A549 (cell line): ENCODE results near the gene IGHMBP2. TPM values are rescaled to one million over a fixed set of nuclear protein-coding genes. Genes with fewer than 3 reads are reported as not detected.

Experiments used
- ATAC-seq, 2 experiments: fragments of 200-7000 bp in 1 of 2; fragments of >200 bp in 1 of 2; cut with Nextera tagmentation in 1 of 2; cut with Tn5 transposase in 1 of 2; 3 replicates each; pipeline versions ENCODE4 v1.8.0 to v1.9.1; 2018 to 2020; ENCODE audit warnings: mild to moderate bottlenecking in 1 of 2, moderate library complexity in 1 of 2
- CTCF ChIA-PET: fragments of 300-600 bp; sonication (Branson Sonifier 250); formaldehyde crosslinking; extraction: SDS; loops from one replicate; lab custom pipeline; 2021; ENCODE audit warnings: antibody characterized with exemption, inconsistent platforms; lab: Yijun Ruan, JAX
- POLR2A ChIA-PET: fragments of 350-600 bp; formaldehyde crosslinking; extraction: SDS; loops from one replicate; lab custom pipeline; 2021; ENCODE audit warnings: antibody characterized with exemption, inconsistent platforms; lab: Yijun Ruan, JAX
- DNase-seq, 2 experiments: peaks; one replicate each; pipeline versions ENCODE4 v3.0.0 to v3.0.0-alpha.2; 2011 to 2016; ENCODE audit warnings: low read depth in 1 of 2, low spot score in 1 of 2
- FAIRE-seq: peaks from 2 replicates; lab custom pipeline; 2011; peaks lifted over from hg19 to GRCh38; lab: Jason Lieb, UNC
- H3K27ac ChIP-seq, 2 experiments: fragments of >200 bp; sonication (Bioruptor Twin); formaldehyde crosslinking; 3 replicates each; pipeline ENCODE4 v1.5.1; 2016 to 2017
- H3K4me1 ChIP-seq: fragments of >200 bp; sonication (Bioruptor Twin); formaldehyde crosslinking; 3 replicates; pipeline ENCODE4 v1.6.1; 2016
- H3K4me2 ChIP-seq: fragments of >200 bp; sonication (Bioruptor Twin); formaldehyde crosslinking; 3 replicates; pipeline ENCODE4 v1.6.1; 2016
- H3K4me3 ChIP-seq: fragments of >200 bp; sonication (Bioruptor Twin); formaldehyde crosslinking; 3 replicates; pipeline ENCODE4 v1.5.1; 2016
- H3K9me3 ChIP-seq: fragments of >200 bp; sonication (Bioruptor Twin); formaldehyde crosslinking; 3 replicates; pipeline ENCODE4 v1.6.1; 2016
- CBX8 ChIP-seq: fragments of 200-600 bp; sonication (generic); IDR thresholded peaks from 2 replicates; pipeline ENCODE4 v1.6.1; 2016
- CHD4 ChIP-seq: fragments of 200-600 bp; sonication (generic); IDR thresholded peaks from 2 replicates; pipeline ENCODE4 v1.6.1; 2016; ENCODE audit warnings: antibody characterized with exemption, mild to moderate bottlenecking, borderline replicate concordance
- EHMT2 ChIP-seq: fragments of 200-600 bp; sonication (generic); IDR thresholded peaks from 2 replicates; pipeline ENCODE4 v1.6.1; 2016; ENCODE audit warnings: antibody characterized with exemption, low read depth, mild to moderate bottlenecking, moderate library complexity
- FOSB ChIP-seq: fragments of 250-450 bp; sonication (Bioruptor Pico); IDR thresholded peaks from 2 replicates; pipeline ENCODE4 v1.5.0; 2020; ENCODE audit warnings: mild to moderate bottlenecking, moderate library complexity
- FOSL2 ChIP-seq, 2 experiments: fragments of 450-650 bp in 1 of 2; fragments of >200 bp in 1 of 2; sonication (Bioruptor Twin) in 1 of 2; formaldehyde crosslinking; IDR thresholded peaks; 2 replicates each; pipeline versions ENCODE4 v1.5.0 to v1.6.1; 2016 to 2020; ENCODE audit warnings: mild to moderate bottlenecking in 1 of 2, moderate library complexity in 1 of 2
- HOXA7 ChIP-seq: fragments of 250-450 bp; sonication (Bioruptor Pico); IDR thresholded peaks from 2 replicates; pipeline ENCODE4 v1.5.0; 2020; ENCODE audit warnings: mild to moderate bottlenecking, moderate library complexity
- HOXB5 ChIP-seq: fragments of 250-450 bp; sonication (Bioruptor Pico); IDR thresholded peaks from 2 replicates; pipeline ENCODE4 v1.5.0; 2020; ENCODE audit warnings: mild to moderate bottlenecking, moderate library complexity
- KDM1A ChIP-seq: fragments of 200-600 bp; sonication (generic); IDR thresholded peaks from 2 replicates; pipeline ENCODE4 v1.6.1; 2016; ENCODE audit warnings: low read depth, mild to moderate bottlenecking
- KDM5A ChIP-seq: fragments of 200-600 bp; sonication (generic); IDR thresholded peaks from 2 replicates; pipeline ENCODE4 v1.6.1; 2016; ENCODE audit warnings: antibody characterized with exemption, mild to moderate bottlenecking
- MAZ ChIP-seq: fragments of 150-350 bp; IDR thresholded peaks from 2 replicates; pipeline ENCODE4 v1.6.1; 2014; ENCODE audit warnings: antibody characterized with exemption, low read depth, low read length, borderline replicate concordance
- MYC ChIP-seq: IDR thresholded peaks from 2 replicates; pipeline ENCODE4 v1.6.1; 2012; ENCODE audit warnings: mild to moderate bottlenecking, inconsistent platforms, low read length, improper control_type of control experiment, borderline replicate concordance
- PBX3 ChIP-seq: IDR thresholded peaks from 2 replicates; pipeline ENCODE4 v1.6.1; 2012
- POLR2AphosphoS2 ChIP-seq: conservative IDR thresholded peaks from 2 replicates; pipeline ENCODE4 v1.6.1; 2012; ENCODE audit warnings: low read length, improper control_type of control experiment, inconsistent platforms
- RARB ChIP-seq: fragments of 250-450 bp; sonication (Bioruptor Pico); IDR thresholded peaks from 2 replicates; pipeline ENCODE4 v1.8.0; 2021; ENCODE audit warnings: mild to moderate bottlenecking, moderate library complexity
- SMC3 ChIP-seq: fragments of >200 bp; sonication (Bioruptor Twin); formaldehyde crosslinking; IDR thresholded peaks from 3 replicates; pipeline ENCODE4 v1.6.1; 2018; ENCODE audit warnings: inconsistent platforms
- TFCP2L1 ChIP-seq: fragments of 250-450 bp; sonication (Bioruptor Pico); IDR thresholded peaks from 2 replicates; pipeline ENCODE4 v1.5.0; 2021; ENCODE audit warnings: mild to moderate bottlenecking
- TP53 ChIP-seq: fragments of 250-450 bp; sonication (Bioruptor Pico); IDR thresholded peaks from 2 replicates; pipeline ENCODE4 v1.5.0; 2021; ENCODE audit warnings: mild to moderate bottlenecking, moderate library complexity
- USF2 ChIP-seq: fragments of 450-650 bp; IDR thresholded peaks from 2 replicates; pipeline ENCODE4 v1.6.1; 2014; ENCODE audit warnings: antibody characterized with exemption
- ZFP36 ChIP-seq: fragments of 450-650 bp; IDR thresholded peaks from 2 replicates; pipeline ENCODE4 v1.6.1; 2014; ENCODE audit warnings: borderline replicate concordance; ENCODE audit not compliant: partially characterized antibody
- ZNF302 ChIP-seq: fragments of 250-450 bp; sonication (Bioruptor Pico); IDR thresholded peaks from 2 replicates; pipeline ENCODE4 v1.9.0; 2021; ENCODE audit warnings: inconsistent platforms, mild to moderate bottlenecking, moderate library complexity
- WGBS: methylation state at CpG from one replicate; pipeline ENCODE4 v1.1.6; 2017; ENCODE audit errors: missing lambda C conversion rate; 5-methylcytosine and 5-hydroxymethylcytosine counted together
- polyA plus RNA-seq, 4 experiments: library from polyadenylated mRNA; depleted of rRNA in 3 of 4; stranded (reverse); fragments of >200 nt; fragmentation: RNase III in 1 of 4; extraction: RNeasy Plus Mini Kit Qiagen cat#74134 plus additional on column Dnase treatment in 1 of 4; gene quantifications; 2 replicates in 3 of 4; 3 replicates in 1 of 4; pipeline ENCODE4 v1.2.3, GENCODE V29; 2011 to 2017

The IGHMBP2 gene
- polyA plus RNA-seq, 2 of the 4 experiments (the other 2 are of a cell fraction), result 11.9 to 12.8 TPM

GRCh38 chr11:68938816-68939582, 35.3 kb downstream of the IGHMBP2 start:
- FAIRE-seq, result no peak
- H3K4me2 ChIP-seq, result no peak overlapping the region
- CTCF ChIA-PET, result interaction anchor here (0.6 to 3.7 kb wide), 2 partner anchors 11 to 111 kb away, joined by 3 to 17 read pairs; no protein-coding TSS in a partner anchor
- ATAC-seq, result no peak
- TF ChIP-seq ZNF302 (CRISPR knock-in tag) (no peak), ZFP36 (peak; percentile 37), PBX3 (no peak), EHMT2 (no peak)
- TF ChIP-seq, all 56 proteins: peak for 1
- no peaks in the 10 kb centered on the region for H3K9me3 ChIP-seq
- WGBS, result 96% methylated on average over 17 of the region's 17 CpGs
- no peak for DNase-seq
- POLR2A ChIA-PET, result no interaction called here
- H3K4me3 ChIP-seq, result no peak overlapping the region
- H3K4me1 ChIP-seq, result no peaks in the 10 kb centered on the region
- no peak overlapping the region for H3K27ac ChIP-seq

- Histone ChIP-seq H3K4me2 (no peak overlapping the region), H3K4me3 (no peak overlapping the region), H3K4me1 (no peaks in the 10 kb centered on the region), H3K9me3 (no peaks in the 10 kb centered on the region), H3K27ac (no peak overlapping the region)
- ATAC-seq, result no peak
- no peak for TF ChIP-seq FOSB (CRISPR knock-in tag)
- TF ChIP-seq CBX8, result no peak
- no peak for TF ChIP-seq ZFP36
- TF ChIP-seq CHD4, result no peak
- no peak for TF ChIP-seq FOSL2 (IDR thresholded peaks at IDR 0.05)
- no peak for TF ChIP-seq FOSL2 (CRISPR knock-in tag; IDR thresholded peaks at IDR 0.05)
- no peak for TF ChIP-seq MAZ
- no peak for TF ChIP-seq HOXA7 (CRISPR knock-in tag)
- no peak for TF ChIP-seq POLR2AphosphoS2
- no peak for TF ChIP-seq RARB (CRISPR knock-in tag)
- TF ChIP-seq HOXB5 (CRISPR knock-in tag), result no peak
- no peak for TF ChIP-seq KDM1A
- WGBS, result 85% methylated on average over 33 of the region's 33 CpGs
- ChIA-PET POLR2A (no interaction called here), CTCF (interaction anchor here (0.7 to 3.7 kb wide), 2 partner anchors 10 to 50 kb away, joined by 3 to 17 read pairs; no protein-coding TSS in a partner anchor)
- no peak for FAIRE-seq
- DNase-seq, result no peak
Observed at GRCh38 chr11:68939583-68940555, 36.2 kb downstream of the IGHMBP2 start.

- H3K27ac ChIP-seq, result no peak overlapping the region
- FAIRE-seq, result no peak
- DNase-seq, result no peak
- H3K4me1 ChIP-seq, result no peaks in the 10 kb centered on the region
- ChIA-PET CTCF (interaction anchor here (3.7 kb wide), 1 partner anchor 10 kb away, joined by 17 read pairs; no protein-coding TSS in a partner anchor), POLR2A (no interaction called here)
- WGBS, result 91% methylated on average over 17 of the region's 20 CpGs
- no peaks in the 10 kb centered on the region for H3K9me3 ChIP-seq
- H3K4me2 ChIP-seq, result no peak overlapping the region
- no peak for ATAC-seq
- no peak overlapping the region for H3K4me3 ChIP-seq
- TF ChIP-seq KDM5A, result no peak
- TF ChIP-seq CBX8, result no peak
- no peak for TF ChIP-seq ZNF302 (CRISPR knock-in tag)
- no peak for TF ChIP-seq USF2
- TF ChIP-seq TFCP2L1 (CRISPR knock-in tag), result no peak
- TF ChIP-seq MYC, result no peak
- no peak for TF ChIP-seq TP53
- TF ChIP-seq SMC3, result no peak
Observed at GRCh38 chr11:68940651-68941323, 37.1 kb downstream of the IGHMBP2 start.
